Ishikawa (cell line): ENCODE data around the gene VEPH1.

Experiments
- CEBPB ChIP-seq: IDR thresholded peaks from 2 replicates; pipeline ENCODE4 v1.6.1; 2012
- CREB1 ChIP-seq: IDR thresholded peaks from 2 replicates; pipeline ENCODE4 v1.6.1; 2012; ENCODE audit warnings: low read depth
- EGR1 ChIP-seq: IDR thresholded peaks from 2 replicates; pipeline ENCODE4 v1.6.1; 2012
- EP300 ChIP-seq: IDR thresholded peaks from 2 replicates; pipeline ENCODE4 v1.6.1; 2012; ENCODE audit warnings: borderline replicate concordance
- FOXM1 ChIP-seq: IDR thresholded peaks from 2 replicates; pipeline ENCODE4 v1.6.1; 2012; ENCODE audit warnings: low read depth, borderline replicate concordance
- NFIC ChIP-seq: IDR thresholded peaks from 2 replicates; pipeline ENCODE4 v1.6.1; 2012
- RAD21 ChIP-seq: IDR thresholded peaks from 2 replicates; pipeline ENCODE4 v1.6.1; 2012; ENCODE audit warnings: low read depth
- REST ChIP-seq: IDR thresholded peaks from 2 replicates; pipeline ENCODE4 v1.6.1; 2012; ENCODE audit warnings: low read depth, mild to moderate bottlenecking
- TAF1 ChIP-seq: IDR thresholded peaks from 2 replicates; pipeline ENCODE4 v1.6.1; 2012; ENCODE audit warnings: low read depth, mild to moderate bottlenecking
- TCF12 ChIP-seq: IDR thresholded peaks from 2 replicates; pipeline ENCODE4 v1.6.1; 2012; ENCODE audit warnings: low read depth
- TEAD4 ChIP-seq: IDR thresholded peaks from 2 replicates; pipeline ENCODE4 v1.6.1; 2012
- USF1 ChIP-seq: IDR thresholded peaks from 2 replicates; pipeline ENCODE4 v1.6.1; 2012
- YY1 ChIP-seq: IDR thresholded peaks from 2 replicates; pipeline ENCODE4 v1.6.1; 2012; ENCODE audit warnings: low read depth
- TF ChIP-seq, protein P1 (sequence below): IDR thresholded peaks from 2 replicates; pipeline ENCODE4 v1.6.1; 2012

DNA sequence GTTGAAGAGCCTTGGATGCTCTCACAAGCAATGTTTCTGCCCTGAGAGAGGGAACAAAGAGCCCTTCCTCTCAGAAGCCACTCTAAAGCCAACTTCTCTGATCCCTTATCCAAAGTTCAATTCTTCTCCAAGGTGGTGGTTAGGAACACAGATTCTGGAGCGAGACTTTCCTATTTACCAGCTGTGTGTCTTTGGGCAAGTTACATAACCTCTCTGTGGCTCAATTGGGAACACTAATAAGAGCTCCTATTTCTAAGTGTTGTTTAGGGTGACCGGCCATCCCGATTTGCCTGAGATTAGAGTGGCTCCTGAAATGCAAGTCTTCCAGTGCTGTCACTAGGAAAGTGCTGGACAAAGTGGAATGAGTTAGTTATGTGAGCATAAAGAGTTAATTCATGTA is 175.4 kb downstream of the VEPH1 start:
- TF ChIP-seq TAF1, result no peak
- TF ChIP-seq CREB1, result no peak
- TF ChIP-seq TCF12, result no peak
- no peak for TF ChIP-seq NFIC
- no peak for TF ChIP-seq CEBPB
- TF ChIP-seq EP300, result no peak
- TF ChIP-seq FOXM1, result no peak
- TF ChIP-seq REST, result no peak
- TF ChIP-seq, protein P1, sequence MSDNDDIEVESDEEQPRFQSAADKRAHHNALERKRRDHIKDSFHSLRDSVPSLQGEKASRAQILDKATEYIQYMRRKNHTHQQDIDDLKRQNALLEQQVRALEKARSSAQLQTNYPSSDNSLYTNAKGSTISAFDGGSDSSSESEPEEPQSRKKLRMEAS, result no peak
- TF ChIP-seq USF1, result no peak
- no peak for TF ChIP-seq TEAD4
- TF ChIP-seq YY1, result no peak
- TF ChIP-seq RAD21, result no peak
- no peak for TF ChIP-seq EGR1
